Measurements from ENCODE around the gene MINDY4.

DNA sequence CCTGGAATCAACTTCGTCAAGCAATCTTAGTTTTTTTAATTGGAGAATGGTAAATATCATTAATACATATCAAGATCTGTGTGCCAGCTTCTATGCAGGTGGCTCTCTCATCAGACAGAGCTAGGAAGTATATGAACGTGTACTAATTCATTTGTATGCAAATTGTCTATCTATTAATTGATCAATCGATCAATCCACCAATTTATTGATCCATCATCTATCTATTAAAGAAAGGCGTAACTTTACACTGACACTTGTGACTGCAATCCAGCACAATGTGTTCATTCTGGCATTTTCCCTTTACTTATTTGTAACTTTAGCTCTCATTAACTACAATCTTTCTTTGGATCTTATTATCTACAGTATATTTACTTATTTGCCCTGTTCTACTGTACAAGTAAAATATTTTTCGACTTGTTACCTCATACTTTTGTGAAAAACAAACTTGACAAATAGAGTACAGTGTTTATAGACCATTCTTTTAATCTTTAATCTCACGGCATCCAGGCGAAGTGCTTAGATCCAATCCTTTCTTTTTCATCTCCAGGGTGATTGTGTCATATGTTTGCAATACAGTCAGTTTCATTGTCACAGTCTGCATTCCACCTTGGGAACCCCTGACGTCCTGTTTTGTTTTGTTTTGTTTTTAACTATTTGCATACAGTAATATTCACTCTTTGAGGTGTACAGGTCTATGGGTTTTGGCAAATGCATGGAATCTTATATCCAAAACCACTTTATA lies 170.5 kb downstream of the MINDY4 start:
- TF ChIP-seq, protein P1, sequence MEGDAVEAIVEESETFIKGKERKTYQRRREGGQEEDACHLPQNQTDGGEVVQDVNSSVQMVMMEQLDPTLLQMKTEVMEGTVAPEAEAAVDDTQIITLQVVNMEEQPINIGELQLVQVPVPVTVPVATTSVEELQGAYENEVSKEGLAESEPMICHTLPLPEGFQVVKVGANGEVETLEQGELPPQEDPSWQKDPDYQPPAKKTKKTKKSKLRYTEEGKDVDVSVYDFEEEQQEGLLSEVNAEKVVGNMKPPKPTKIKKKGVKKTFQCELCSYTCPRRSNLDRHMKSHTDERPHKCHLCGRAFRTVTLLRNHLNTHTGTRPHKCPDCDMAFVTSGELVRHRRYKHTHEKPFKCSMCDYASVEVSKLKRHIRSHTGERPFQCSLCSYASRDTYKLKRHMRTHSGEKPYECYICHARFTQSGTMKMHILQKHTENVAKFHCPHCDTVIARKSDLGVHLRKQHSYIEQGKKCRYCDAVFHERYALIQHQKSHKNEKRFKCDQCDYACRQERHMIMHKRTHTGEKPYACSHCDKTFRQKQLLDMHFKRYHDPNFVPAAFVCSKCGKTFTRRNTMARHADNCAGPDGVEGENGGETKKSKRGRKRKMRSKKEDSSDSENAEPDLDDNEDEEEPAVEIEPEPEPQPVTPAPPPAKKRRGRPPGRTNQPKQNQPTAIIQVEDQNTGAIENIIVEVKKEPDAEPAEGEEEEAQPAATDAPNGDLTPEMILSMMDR (IDR thresholded peaks at IDR 0.05), result no peak
- TF ChIP-seq POLR2A (IDR thresholded peaks at IDR 0.05), result no peak
